H1 (cell line): ENCODE results near the gene PARD3.

Experiments
- CEBPB ChIP-seq: IDR thresholded peaks from 2 replicates; pipeline ENCODE4 v1.6.1; 2012; ENCODE audit warnings: low read depth, low read length
- CHD1 ChIP-seq: IDR thresholded peaks from 2 replicates; pipeline ENCODE4 v1.6.1; 2012; ENCODE audit warnings: low read depth, low read length, improper control_type of control experiment
- EZH2 ChIP-seq: fragments of 200-600 bp; sonication (generic); IDR thresholded peaks from 2 replicates; pipeline ENCODE4 v1.7.1; 2012; ENCODE audit warnings: low read depth, mild to moderate bottlenecking, moderate library complexity, low read length, inconsistent platforms; ENCODE audit not compliant: severe bottlenecking
- POLR2A ChIP-seq, 2 experiments: IDR thresholded peaks; 1 replicate in 1 of 2; 2 replicates in 1 of 2; pipeline ENCODE4 v1.6.1; 2011; ENCODE audit warnings: low read depth in 2 of 2, low read length in 2 of 2, mild to moderate bottlenecking in 2 of 2; ENCODE audit errors: control extremely low read depth in 1 of 2
- POLR2AphosphoS5 ChIP-seq: IDR thresholded peaks from 2 replicates; pipeline ENCODE4 v1.6.1; 2011; ENCODE audit warnings: low read depth, low read length
- ZNF274 ChIP-seq: IDR thresholded peaks from 2 replicates; pipeline ENCODE4 v1.7.0; 2012; ENCODE audit warnings: low read length, borderline replicate concordance; ENCODE audit errors: extremely low read depth
- TF ChIP-seq, protein P1 (sequence below), 3 experiments: IDR thresholded peaks; 1 replicate in 2 of 3; 2 replicates in 1 of 3; pipeline versions ENCODE4 v1.5.1 to v1.6.1; 2011; ENCODE audit warnings: low read length in 3 of 3, mild to moderate bottlenecking in 3 of 3, inconsistent platforms in 2 of 3, low read depth in 1 of 3, moderate library complexity in 1 of 3; ENCODE audit not compliant: insufficient read depth in 1 of 3; ENCODE audit errors: control extremely low read depth in 1 of 3
- TF ChIP-seq, protein P2 (sequence below): IDR thresholded peaks from 2 replicates; pipeline ENCODE4 v1.6.1; 2011; ENCODE audit warnings: low read length, improper control_type of control experiment

DNA sequence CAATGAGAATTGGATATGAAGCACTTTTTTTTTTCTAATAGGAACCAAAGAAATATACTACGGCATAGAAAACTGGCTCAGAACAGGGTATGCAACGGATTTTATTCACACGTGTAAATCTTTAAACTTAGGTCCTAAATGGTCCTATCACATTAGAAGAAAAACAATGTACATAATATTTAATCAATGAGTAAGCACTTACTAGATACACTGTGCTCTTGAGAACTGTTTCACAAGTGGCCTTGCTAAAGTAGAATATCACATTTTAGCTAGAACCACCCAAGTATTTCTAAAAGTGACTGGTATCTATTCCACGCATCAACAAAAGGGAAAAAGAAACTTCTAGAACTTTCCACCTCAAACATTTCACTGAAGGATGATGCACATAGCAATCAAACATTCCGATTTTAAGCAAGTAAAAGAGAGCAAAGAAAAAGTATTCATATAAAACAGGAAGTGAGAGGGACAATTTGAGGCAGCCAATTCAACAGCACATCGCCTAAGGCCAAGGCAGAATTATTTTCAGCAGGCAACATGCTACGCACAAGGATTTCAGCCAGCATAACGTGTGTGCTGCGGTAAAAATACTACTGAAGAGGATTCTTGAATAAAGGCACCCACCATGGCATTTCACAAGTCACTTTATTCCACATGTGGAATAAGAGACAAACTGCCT lies 55.8 kb downstream of the PARD3 start:
- TF ChIP-seq ZNF274 = no peak
- TF ChIP-seq, protein P1, sequence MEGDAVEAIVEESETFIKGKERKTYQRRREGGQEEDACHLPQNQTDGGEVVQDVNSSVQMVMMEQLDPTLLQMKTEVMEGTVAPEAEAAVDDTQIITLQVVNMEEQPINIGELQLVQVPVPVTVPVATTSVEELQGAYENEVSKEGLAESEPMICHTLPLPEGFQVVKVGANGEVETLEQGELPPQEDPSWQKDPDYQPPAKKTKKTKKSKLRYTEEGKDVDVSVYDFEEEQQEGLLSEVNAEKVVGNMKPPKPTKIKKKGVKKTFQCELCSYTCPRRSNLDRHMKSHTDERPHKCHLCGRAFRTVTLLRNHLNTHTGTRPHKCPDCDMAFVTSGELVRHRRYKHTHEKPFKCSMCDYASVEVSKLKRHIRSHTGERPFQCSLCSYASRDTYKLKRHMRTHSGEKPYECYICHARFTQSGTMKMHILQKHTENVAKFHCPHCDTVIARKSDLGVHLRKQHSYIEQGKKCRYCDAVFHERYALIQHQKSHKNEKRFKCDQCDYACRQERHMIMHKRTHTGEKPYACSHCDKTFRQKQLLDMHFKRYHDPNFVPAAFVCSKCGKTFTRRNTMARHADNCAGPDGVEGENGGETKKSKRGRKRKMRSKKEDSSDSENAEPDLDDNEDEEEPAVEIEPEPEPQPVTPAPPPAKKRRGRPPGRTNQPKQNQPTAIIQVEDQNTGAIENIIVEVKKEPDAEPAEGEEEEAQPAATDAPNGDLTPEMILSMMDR (IDR thresholded peaks at IDR 0.05; ENCODE audit: control extremely low read depth in 1 of 3, insufficient read depth in 1 of 3, low read depth in 1 of 3, low read length in 3 of 3) = no peak
- TF ChIP-seq, protein P2, sequence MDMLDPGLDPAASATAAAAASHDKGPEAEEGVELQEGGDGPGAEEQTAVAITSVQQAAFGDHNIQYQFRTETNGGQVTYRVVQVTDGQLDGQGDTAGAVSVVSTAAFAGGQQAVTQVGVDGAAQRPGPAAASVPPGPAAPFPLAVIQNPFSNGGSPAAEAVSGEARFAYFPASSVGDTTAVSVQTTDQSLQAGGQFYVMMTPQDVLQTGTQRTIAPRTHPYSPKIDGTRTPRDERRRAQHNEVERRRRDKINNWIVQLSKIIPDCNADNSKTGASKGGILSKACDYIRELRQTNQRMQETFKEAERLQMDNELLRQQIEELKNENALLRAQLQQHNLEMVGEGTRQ = no peak
- TF ChIP-seq EZH2 = no peak
- TF ChIP-seq POLR2AphosphoS5 = no peak
- no peak for TF ChIP-seq POLR2A (IDR thresholded peaks at IDR 0.05; ENCODE audit: control extremely low read depth in 1 of 2, low read depth in 2 of 2, low read length in 2 of 2)
- no peak for TF ChIP-seq CEBPB
- TF ChIP-seq CHD1 = no peak
